HEK293 (cell line): ENCODE data around the gene CEP72.
"Not testable (repeated sequence)": the region's sequence is repeated elsewhere in the genome, so short reads cannot be mapped to it uniquely, and the experiment has no call there.

Experiments
- CTCF ChIA-PET: fragments of 350-600 bp; formaldehyde crosslinking; extraction: SDS; loops from one replicate; lab custom pipeline; 2021; ENCODE audit warnings: antibody characterized with exemption; lab: Yijun Ruan, JAX
- POLR2A ChIA-PET: fragments of 300-600 bp; formaldehyde crosslinking; extraction: SDS; loops from one replicate; lab custom pipeline; 2020; ENCODE audit warnings: antibody characterized with exemption, inconsistent platforms; lab: Yijun Ruan, JAX
- H3K27ac ChIP-seq: fragments of 200-500 bp; sonication (Bioruptor generic); 2 replicates; pipeline ENCODE4 v1.5.1; 2014; ENCODE audit warnings: low read depth, low read length, control low read depth, inconsistent platforms; ENCODE audit errors: extremely low read depth
- H3K36me3 ChIP-seq, 2 experiments: fragments of 200-500 bp in 1 of 2; sonication (Bioruptor generic) in 1 of 2; 1 replicate in 1 of 2; 2 replicates in 1 of 2; pipeline ENCODE4 v1.5.1; 2014 to 2017; ENCODE audit warnings: inconsistent platforms in 2 of 2, low read length in 2 of 2; ENCODE audit not compliant: control insufficient read depth in 2 of 2, insufficient read depth in 1 of 2
- H3K4me1 ChIP-seq: fragments of 200-500 bp; sonication (Bioruptor generic); 2 replicates; pipeline ENCODE4 v1.5.1; 2014; ENCODE audit warnings: mild to moderate bottlenecking, low read length, inconsistent platforms; ENCODE audit not compliant: control insufficient read depth, insufficient read depth
- H3K4me3 ChIP-seq: 2 replicates; pipeline ENCODE4 v1.5.1; 2011; ENCODE audit warnings: low read depth, mild to moderate bottlenecking, control low read depth, low read length, moderate library complexity
- H3K9me3 ChIP-seq: fragments of 200-500 bp; sonication (Bioruptor generic); 2 replicates; pipeline ENCODE4 v1.5.1; 2014; ENCODE audit warnings: low read depth, low read length, inconsistent platforms; ENCODE audit not compliant: control insufficient read depth, insufficient read depth
- BCL11B ChIP-seq: fragments of 450-650 bp; formaldehyde crosslinking; IDR thresholded peaks from 2 replicates; pipeline ENCODE4 v1.5.1; 2016; ENCODE audit warnings: low read depth, missing biosample characterization, missing genetic modification characterization
- SALL2 ChIP-seq: fragments of 450-650 bp; formaldehyde crosslinking; IDR thresholded peaks from 2 replicates; pipeline ENCODE4 v1.5.0; 2017; ENCODE audit warnings: missing biosample characterization, mild to moderate bottlenecking, missing genetic modification characterization, borderline replicate concordance
- ZNF24 ChIP-seq: fragments of 450-650 bp; formaldehyde crosslinking; IDR thresholded peaks from 2 replicates; pipeline ENCODE4 v1.5.1; 2016; ENCODE audit warnings: missing biosample characterization, missing genetic modification characterization
- ZNF561 ChIP-seq: fragments of 450-650 bp; IDR thresholded peaks from 2 replicates; pipeline ENCODE4 v1.5.1; 2018; ENCODE audit warnings: missing biosample characterization, missing genetic modification characterization, borderline replicate concordance
- ZNF777 ChIP-seq: fragments of 450-650 bp; formaldehyde crosslinking; IDR thresholded peaks from 2 replicates; pipeline ENCODE4 v1.5.1; 2017; ENCODE audit warnings: missing biosample characterization, missing genetic modification characterization, borderline replicate concordance
- TF ChIP-seq, protein P1 (sequence below): fragments of 450-650 bp; formaldehyde crosslinking; IDR thresholded peaks from 2 replicates; pipeline ENCODE4 v1.5.1; 2016; ENCODE audit warnings: missing biosample characterization, missing genetic modification characterization, borderline replicate concordance
- TF ChIP-seq, protein P2 (sequence below): fragments of 450-650 bp; formaldehyde crosslinking; IDR thresholded peaks from 2 replicates; pipeline ENCODE4 v1.5.1; 2017; ENCODE audit warnings: missing biosample characterization, missing genetic modification characterization

CEP72 gene

DNA sequence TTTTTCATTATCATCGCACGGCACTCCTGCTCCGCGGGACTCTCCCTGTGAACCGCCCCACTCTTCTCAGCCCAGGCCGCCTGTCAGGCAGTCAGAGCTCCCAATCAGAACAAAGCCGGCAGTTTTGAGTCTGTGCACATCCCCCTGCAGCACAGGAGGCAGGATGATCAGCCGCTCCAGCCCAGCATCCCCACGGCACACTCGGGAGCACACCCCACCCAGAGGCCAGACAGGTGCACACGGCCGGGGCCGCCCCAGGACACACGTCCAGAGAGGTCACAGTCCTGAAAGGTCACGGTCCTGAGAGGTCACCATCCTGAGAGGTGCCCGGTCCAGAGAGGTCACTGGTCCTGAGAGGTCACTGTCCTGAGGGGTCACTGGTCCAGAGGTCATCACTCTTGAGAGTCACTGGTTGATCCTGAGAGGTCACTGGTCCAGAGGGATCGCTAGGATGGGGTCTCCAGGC is 72.6 kb downstream of the CEP72 start (continued):
- TF ChIP-seq, protein P1, sequence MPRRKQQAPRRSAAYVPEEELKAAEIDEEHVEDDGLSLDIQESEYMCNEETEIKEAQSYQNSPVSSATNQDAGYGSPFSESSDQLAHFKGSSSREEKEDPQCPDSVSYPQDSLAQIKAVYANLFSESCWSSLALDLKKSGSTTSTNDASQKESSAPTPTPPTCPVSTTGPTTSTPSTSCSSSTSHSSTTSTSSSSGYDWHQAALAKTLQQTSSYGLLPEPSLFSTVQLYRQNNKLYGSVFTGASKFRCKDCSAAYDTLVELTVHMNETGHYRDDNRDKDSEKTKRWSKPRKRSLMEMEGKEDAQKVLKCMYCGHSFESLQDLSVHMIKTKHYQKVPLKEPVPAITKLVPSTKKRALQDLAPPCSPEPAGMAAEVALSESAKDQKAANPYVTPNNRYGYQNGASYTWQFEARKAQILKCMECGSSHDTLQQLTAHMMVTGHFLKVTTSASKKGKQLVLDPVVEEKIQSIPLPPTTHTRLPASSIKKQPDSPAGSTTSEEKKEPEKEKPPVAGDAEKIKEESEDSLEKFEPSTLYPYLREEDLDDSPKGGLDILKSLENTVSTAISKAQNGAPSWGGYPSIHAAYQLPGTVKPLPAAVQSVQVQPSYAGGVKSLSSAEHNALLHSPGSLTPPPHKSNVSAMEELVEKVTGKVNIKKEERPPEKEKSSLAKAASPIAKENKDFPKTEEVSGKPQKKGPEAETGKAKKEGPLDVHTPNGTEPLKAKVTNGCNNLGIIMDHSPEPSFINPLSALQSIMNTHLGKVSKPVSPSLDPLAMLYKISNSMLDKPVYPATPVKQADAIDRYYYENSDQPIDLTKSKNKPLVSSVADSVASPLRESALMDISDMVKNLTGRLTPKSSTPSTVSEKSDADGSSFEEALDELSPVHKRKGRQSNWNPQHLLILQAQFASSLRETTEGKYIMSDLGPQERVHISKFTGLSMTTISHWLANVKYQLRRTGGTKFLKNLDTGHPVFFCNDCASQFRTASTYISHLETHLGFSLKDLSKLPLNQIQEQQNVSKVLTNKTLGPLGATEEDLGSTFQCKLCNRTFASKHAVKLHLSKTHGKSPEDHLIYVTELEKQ (tag by site-specific recombination) = no peak
- no peak for TF ChIP-seq SALL2 (tag by site-specific recombination)
- no peak for TF ChIP-seq ZNF24 (tag by site-specific recombination)
- TF ChIP-seq, protein P2, sequence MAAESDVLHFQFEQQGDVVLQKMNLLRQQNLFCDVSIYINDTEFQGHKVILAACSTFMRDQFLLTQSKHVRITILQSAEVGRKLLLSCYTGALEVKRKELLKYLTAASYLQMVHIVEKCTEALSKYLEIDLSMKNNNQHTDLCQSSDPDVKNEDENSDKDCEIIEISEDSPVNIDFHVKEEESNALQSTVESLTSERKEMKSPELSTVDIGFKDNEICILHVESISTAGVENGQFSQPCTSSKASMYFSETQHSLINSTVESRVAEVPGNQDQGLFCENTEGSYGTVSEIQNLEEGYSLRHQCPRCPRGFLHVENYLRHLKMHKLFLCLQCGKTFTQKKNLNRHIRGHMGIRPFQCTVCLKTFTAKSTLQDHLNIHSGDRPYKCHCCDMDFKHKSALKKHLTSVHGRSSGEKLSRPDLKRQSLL (tag by site-specific recombination) = no peak
- TF ChIP-seq ZNF561 (tag by site-specific recombination) = no peak

DNA sequence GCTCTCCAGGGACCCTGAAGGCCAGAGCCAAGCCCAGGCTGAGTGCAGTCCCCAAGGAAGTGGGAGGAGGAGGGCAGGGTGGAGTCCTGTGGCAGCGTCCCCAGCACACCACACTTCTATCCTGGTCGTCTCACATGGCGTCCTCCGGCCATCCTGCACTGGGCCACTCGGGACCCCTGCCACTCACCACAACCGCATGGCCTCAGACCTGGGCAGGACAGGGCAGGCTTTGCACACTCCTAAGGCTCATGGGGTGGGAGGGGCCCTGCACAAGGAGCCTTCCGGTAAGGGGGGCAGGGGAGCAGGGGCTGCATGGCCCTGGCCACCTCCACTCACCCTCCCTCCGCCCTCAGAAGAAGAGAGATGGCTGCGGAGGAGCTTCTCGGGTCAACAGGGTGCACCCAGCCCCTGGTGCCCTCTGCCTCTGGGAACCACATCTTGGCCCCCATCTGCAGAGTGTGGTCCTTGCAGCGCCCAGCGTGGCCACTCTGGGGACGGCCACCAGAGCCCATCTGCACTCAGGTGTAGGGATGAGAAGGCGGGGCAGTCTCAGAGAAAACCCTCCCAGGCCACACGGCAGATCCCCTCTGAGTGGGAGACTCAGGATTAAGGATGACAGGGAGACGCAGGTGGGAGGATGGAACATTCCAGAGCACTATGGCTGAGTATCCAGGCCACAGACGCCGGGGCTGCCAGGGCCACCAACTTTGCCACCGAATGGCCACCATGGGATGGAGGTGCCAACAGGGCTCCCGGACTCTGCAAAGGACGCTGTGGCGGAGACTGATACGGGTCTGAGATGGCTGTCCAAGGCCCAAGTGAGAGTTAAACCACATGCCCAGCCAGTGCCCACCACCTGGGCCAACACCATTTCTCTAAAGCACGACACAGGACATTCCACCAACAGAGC is 73.4 kb downstream of the CEP72 start:
- Histone ChIP-seq H3K27ac (no peak overlapping the region), H3K4me1 (no peaks in the 10 kb centered on the region)
- TF ChIP-seq BCL11B (tag by site-specific recombination) (0 out of 2 replicates have a peak, but pooled peaks have one; percentile 8), ZNF777 (tag by site-specific recombination) (no peak)
- TF ChIP-seq, all 188 proteins: peak for 1
- Histone ChIP-seq H3K4me3 (no peak overlapping the region), H3K36me3 (no peaks in the 10 kb centered on the region), H3K9me3 (no peaks in the 10 kb centered on the region)
- CTCF ChIA-PET = no interaction called here
- POLR2A ChIA-PET = no interaction called here

GRCh38 chr5:686172-686523 is 74.0 kb downstream of the CEP72 start:
- POLR2A ChIA-PET = not testable (repeated sequence)

GRCh38 chr5:686936-687335 is 74.8 kb downstream of the CEP72 start:
- H3K36me3 ChIP-seq, H3K27ac ChIP-seq, POLR2A ChIA-PET, CTCF ChIA-PET, H3K9me3 ChIP-seq, H3K4me3 ChIP-seq, H3K4me1 ChIP-seq: not testable (repeated sequence)

More at GRCh38 chr5:686172-686523, 74.0 kb downstream of the CEP72 start:
- H3K27ac ChIP-seq, H3K4me1 ChIP-seq, CTCF ChIA-PET, H3K36me3 ChIP-seq, H3K9me3 ChIP-seq, H3K4me3 ChIP-seq: not testable (repeated sequence)

GRCh38 chr5:688348-689010 is 76.3 kb downstream of the CEP72 start:
- H3K9me3 ChIP-seq, H3K27ac ChIP-seq, H3K4me3 ChIP-seq, H3K36me3 ChIP-seq, H3K4me1 ChIP-seq, CTCF ChIA-PET, POLR2A ChIA-PET: not testable (repeated sequence)

DNA sequence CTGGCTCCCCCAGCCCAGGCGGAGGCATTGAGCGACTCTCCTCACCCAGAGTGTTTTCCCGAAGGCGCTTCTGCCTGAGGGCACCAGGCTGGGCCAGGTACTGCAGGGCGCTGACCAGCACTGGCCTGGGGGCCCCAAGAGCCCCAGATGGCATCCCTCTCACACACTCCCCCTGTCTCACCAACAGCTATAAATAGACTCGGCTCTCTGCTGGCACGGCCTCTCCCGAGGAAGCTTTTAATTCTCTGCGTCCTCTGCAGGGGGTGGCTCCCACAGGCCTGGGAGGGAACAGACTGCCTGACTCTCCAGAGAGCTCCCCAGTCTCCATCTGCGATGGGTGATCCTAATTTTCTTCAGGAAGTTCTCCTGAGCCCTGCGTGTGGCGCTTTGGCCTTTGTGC is 78.2 kb downstream of the CEP72 start:
- H3K9me3 ChIP-seq, H3K27ac ChIP-seq, H3K36me3 ChIP-seq, H3K4me3 ChIP-seq, POLR2A ChIA-PET, CTCF ChIA-PET, H3K4me1 ChIP-seq: not testable (repeated sequence)

GRCh38 chr5:691049-691448 is 78.9 kb downstream of the CEP72 start:
- H3K36me3 ChIP-seq, H3K9me3 ChIP-seq, H3K4me1 ChIP-seq, POLR2A ChIA-PET, CTCF ChIA-PET, H3K27ac ChIP-seq, H3K4me3 ChIP-seq: not testable (repeated sequence)
